Activated naive CD4-positive, alpha-beta T cell treated with anti-CD3 and anti-CD28 coated beads, Interleukin-2, amount 50 U/mL, for 72 hours (primary cell): Measurements from ENCODE around the gene C12orf76. TPM values are rescaled to one million over a fixed set of nuclear protein-coding genes. Genes with fewer than 3 reads are reported as not detected.
"Not testable (repeated sequence)": the region's sequence is repeated elsewhere in the genome, so short reads cannot be mapped to it uniquely, and the experiment has no call there.

Experiments
- ATAC-seq, 2 donors: fragments of 150-1000 bp; cut with Tn5 transposase; 2 replicates each; pipeline ENCODE4 v1.10.0; 2021; ENCODE audit warnings: mild to moderate bottlenecking in 2 of 2, moderate library complexity in 2 of 2
- DNase-seq, 2 donors: peaks; one replicate each; pipeline ENCODE4 v3.0.0; 2021 to 2022; ENCODE audit warnings: low spot score in 2 of 2
- H3K27ac Mint-ChIP-seq, 2 donors: one replicate each; pipeline ENCODE4 v1.8.0; 2022; ENCODE audit warnings: mild to moderate bottlenecking in 2 of 2, mixed read lengths in 2 of 2
- H3K36me3 Mint-ChIP-seq, 2 donors: one replicate each; pipeline ENCODE4 v1.8.0; 2022; ENCODE audit warnings: mixed read lengths in 2 of 2
- H3K9me3 Mint-ChIP-seq, 2 donors: one replicate each; pipeline ENCODE4 v1.8.0; 2022; ENCODE audit warnings: mixed read lengths in 2 of 2
- total RNA-seq, 2 donors: library from RNA; stranded (reverse); gene quantifications; one replicate each; pipeline ENCODE4 v1.2.3, GENCODE V29; 2022

Gene C12orf76
- total RNA-seq, 2 donors from 2014 or later, result 6.4 to 12.7 TPM

DNA sequence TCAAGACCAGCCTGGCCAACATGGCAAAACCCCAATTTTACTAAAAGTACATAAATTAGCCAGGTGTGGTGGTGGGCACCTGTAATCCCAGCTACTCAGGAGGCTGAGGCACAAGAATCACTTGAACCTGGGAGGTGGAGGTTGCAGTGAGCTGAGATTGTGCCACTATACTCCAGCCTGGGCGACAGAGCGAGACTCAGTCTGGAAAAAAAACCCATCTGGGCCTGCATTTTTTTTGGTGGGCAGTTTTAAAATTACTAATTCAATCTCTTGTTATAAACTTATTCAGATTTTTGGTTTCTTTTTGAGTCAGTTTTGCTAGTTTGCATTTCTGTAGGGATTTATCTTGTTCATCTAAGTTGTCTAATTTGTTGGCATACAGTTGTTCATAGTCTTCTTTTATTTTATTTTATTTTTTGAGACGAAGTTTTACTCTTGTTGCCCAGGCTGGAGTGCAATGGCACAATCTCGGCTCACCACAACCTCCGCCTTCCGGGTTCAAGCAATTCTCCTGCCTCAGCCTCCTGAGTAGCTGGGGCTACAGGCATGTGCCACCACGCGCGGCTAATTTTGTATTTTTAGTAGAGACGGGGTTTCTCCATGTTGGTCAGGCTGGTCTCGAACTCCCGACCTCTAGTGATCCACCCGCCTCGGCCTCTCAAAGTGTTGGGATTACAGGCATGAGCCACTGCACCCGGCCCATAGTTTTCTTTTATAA is 39.5 kb downstream of the C12orf76 start:
- Mint-ChIP-seq H3K27ac (peak overlapping the region; percentile 8 to 39), H3K36me3 (peaks cover 0 to 21% of the 10 kb centered on the region in 2 donors)
- not testable (repeated sequence) for DNase-seq, H3K9me3 Mint-ChIP-seq
- peak; percentile 26 to 42 for ATAC-seq

DNA sequence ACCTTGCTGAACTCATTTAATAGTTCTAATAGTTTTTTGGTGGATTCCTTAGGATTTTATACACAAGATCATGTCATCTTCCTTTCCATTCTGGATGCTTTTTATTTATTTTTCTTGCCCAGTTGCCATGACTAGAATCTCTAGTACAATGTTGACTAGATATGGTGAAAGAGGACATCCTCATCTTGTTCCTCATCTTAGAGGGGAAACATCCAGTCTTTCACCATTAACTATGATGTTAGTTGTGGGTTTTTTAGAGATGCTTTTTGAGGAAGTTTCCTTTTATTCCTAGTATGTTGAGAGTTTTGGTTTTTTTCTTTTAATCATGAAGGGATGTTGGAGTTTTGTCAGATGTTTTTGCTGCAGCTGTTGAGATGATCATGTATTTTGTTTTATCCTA is 40.4 kb downstream of the C12orf76 start:
- H3K9me3 Mint-ChIP-seq, result no peaks in the 10 kb centered on the region
- ATAC-seq, result no peak
- peaks cover 0 to 26% of the 10 kb centered on the region in 2 donors for H3K36me3 Mint-ChIP-seq
- H3K27ac Mint-ChIP-seq, result no peak overlapping the region
- DNase-seq, result no peak

DNA sequence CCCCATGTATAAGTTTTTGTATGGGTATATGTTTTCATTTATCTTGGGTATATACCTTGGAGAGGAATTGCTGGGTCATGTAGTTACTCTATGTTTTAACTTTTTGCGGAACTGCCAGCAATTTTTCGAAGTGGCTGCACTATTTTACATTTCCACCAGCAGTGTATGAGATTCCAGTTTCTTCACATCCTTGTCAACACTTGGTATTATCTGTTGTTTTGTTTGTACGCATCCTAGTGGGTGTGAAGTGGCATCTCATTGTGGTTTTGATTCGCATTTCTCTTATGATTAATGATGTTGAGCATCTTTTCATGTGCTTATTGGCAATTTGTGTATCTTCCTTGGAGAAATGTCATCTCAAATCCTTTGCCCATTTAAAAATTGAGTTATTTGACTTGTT is 42.2 kb downstream of the C12orf76 start:
- H3K27ac Mint-ChIP-seq, result no peak overlapping the region
- DNase-seq, result no peak
- ATAC-seq, result no peak
- peaks cover 0 to 17% of the 10 kb centered on the region in 2 donors for H3K36me3 Mint-ChIP-seq
- H3K9me3 Mint-ChIP-seq, result no peaks in the 10 kb centered on the region

GRCh38 chr12:110005319-110005973 is 42.9 kb downstream of the C12orf76 start:
- H3K36me3 Mint-ChIP-seq, result peaks cover 0 to 17% of the 10 kb centered on the region in 2 donors
- H3K27ac Mint-ChIP-seq, result peak overlapping the region; percentile 65 to 89
- no peak for DNase-seq
- no peaks in the 10 kb centered on the region for H3K9me3 Mint-ChIP-seq
- ATAC-seq, result peak; percentile 62 to 70

GRCh38 chr12:110004598-110004997 is 43.7 kb downstream of the C12orf76 start:
- H3K27ac Mint-ChIP-seq, result peak overlapping the region in 1 of 2 donors; percentile 25
- peak; percentile 84 to 85 for ATAC-seq
- DNase-seq, result no peak
- no peaks in the 10 kb centered on the region for H3K9me3 Mint-ChIP-seq
- H3K36me3 Mint-ChIP-seq, result peaks cover 6 to 22% of the 10 kb centered on the region in 2 donors

- Mint-ChIP-seq H3K36me3 (peaks cover 6 to 19% of the 10 kb centered on the region in 2 donors), H3K27ac (peak overlapping the region in 1 of 2 donors; percentile 21), H3K9me3 (no peaks in the 10 kb centered on the region)
- DNase-seq (no peak), ATAC-seq (no peak)
Measured at GRCh38 chr12:110002676-110003515, 45.4 kb downstream of the C12orf76 start.

DNA sequence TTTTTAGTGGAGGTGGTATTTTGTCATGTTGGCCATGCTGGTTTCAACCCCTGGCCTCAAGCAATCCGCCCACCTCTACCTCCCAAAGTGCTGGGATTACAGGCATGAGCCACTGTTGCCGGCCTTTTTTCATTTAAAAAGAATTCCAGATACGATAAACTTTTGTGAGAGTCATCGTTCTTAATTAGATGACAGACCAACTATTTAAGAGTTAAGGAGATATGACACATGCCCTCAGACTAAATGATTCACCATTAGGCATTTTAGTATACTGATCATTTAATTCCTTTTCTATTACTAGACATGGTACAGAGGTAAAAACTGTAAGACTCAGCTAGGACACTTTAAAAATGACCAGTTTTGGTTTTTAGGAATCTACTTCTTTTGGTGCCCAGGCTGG is 46.7 kb downstream of the C12orf76 start:
- H3K36me3 Mint-ChIP-seq, result peaks cover 6 to 16% of the 10 kb centered on the region in 2 donors
- no peaks in the 10 kb centered on the region for H3K9me3 Mint-ChIP-seq
- ATAC-seq (no peak), DNase-seq (no peak)
- no peak overlapping the region for H3K27ac Mint-ChIP-seq

DNA sequence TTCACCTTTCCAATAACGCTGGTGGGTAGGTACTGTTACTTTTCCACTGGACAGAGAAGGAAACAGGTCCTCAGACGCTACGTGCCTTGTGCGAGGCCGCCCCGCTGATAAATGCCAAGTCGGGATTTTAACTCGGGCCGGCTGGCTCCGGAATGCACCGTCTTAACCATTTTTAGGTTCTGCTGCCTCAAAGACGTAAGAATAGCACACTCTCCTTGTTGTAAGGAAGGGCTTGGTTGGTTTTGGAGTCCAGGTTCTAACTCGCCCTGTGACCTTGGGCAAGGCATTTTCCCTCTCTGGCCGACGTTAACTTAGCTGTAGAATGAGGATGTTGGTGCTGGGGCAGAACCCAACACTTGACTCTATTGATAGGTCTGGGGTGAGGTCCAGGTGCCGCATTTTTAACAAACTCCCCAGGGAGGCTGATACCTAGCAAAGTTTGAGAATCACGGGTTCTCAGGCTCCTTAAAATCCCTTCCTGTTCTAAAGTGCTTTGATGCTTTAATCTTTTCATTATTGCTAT is 48.3 kb downstream of the C12orf76 start:
- Mint-ChIP-seq H3K9me3 (no peaks in the 10 kb centered on the region), H3K36me3 (peaks cover 10 to 13% of the 10 kb centered on the region in 2 donors), H3K27ac (peak overlapping the region; percentile 96 to 98)
- ATAC-seq (no peak), DNase-seq (no peak)

DNA sequence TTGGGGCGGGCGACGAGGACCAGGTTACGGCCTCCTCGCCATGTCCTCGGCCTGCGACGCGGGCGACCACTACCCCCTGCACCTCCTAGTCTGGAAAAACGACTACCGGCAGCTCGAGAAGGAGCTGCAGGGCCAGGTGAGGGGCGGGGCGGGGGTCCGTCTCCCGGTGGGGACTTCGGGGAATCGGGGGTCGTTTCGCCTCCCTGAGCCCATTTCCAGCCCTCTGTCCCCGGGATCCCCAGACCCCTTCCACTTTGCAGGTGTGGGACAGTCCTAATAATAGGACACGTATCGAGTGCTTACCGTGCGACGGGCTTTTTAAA is 48.7 kb downstream of the C12orf76 start:
- Mint-ChIP-seq H3K27ac (peak overlapping the region; percentile 96 to 98), H3K36me3 (peaks cover 10 to 17% of the 10 kb centered on the region in 2 donors), H3K9me3 (no peaks in the 10 kb centered on the region)
- DNase-seq, result no peak
- ATAC-seq, result no peak

GRCh38 chr12:109998904-109999648 is 49.2 kb downstream of the C12orf76 start, which contains the start of gene ANKRD13A:
Gene ANKRD13A (plus strand): TSS chr12:109999430. CDS start chr12:109999689, 259 bp downstream.
- peak; percentile 69 to 74 for ATAC-seq
- H3K9me3 Mint-ChIP-seq, result no peaks in the 10 kb centered on the region
- peaks cover 10 to 18% of the 10 kb centered on the region in 2 donors for H3K36me3 Mint-ChIP-seq

GRCh38 chr12:109998241-109998903 is 50.0 kb downstream of the C12orf76 start:
- ATAC-seq (no peak), DNase-seq (no peak)
- Mint-ChIP-seq H3K9me3 (no peaks in the 10 kb centered on the region), H3K27ac (peak overlapping the region; percentile 96 to 99), H3K36me3 (peaks cover 7 to 18% of the 10 kb centered on the region in 2 donors)

More at GRCh38 chr12:109998904-109999648, 49.2 kb downstream of the C12orf76 start, which contains the start of gene ANKRD13A:
- DNase-seq, result peak; percentile 81 to 91
- peak within 1 kb of the TSS; percentile 96 to 99 for H3K27ac Mint-ChIP-seq

DNA sequence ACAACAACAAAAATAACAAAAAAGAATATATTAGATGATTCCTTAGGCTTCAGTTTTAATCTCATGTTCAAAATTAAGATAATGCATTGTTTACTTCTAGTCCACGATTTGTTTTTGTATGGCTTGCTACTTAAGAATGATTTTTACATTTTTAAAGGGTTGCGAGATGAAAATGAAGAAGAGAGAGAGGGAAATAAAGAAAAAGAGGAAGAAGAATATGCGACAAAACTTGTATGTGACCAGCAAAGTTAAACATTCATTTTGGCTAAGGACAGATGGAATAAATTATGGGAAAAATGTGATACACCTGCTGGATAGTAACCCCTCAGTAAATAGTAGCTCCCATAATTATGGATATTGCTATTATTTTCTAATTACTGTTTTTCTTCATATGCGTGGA is 50.9 kb downstream of the C12orf76 start:
- ATAC-seq (no peak), DNase-seq (no peak)
- H3K9me3 Mint-ChIP-seq, result no peaks in the 10 kb centered on the region
- H3K27ac Mint-ChIP-seq, result peak overlapping the region in 1 of 2 donors; percentile 96
- H3K36me3 Mint-ChIP-seq, result peaks cover 5 to 18% of the 10 kb centered on the region in 2 donors

GRCh38 chr12:109996483-109996853 is 51.9 kb downstream of the C12orf76 start:
- no peak for ATAC-seq
- peaks cover 8 to 20% of the 10 kb centered on the region in 2 donors for H3K36me3 Mint-ChIP-seq
- H3K27ac Mint-ChIP-seq, result peak overlapping the region; percentile 89 to 92
- H3K9me3 Mint-ChIP-seq, result no peaks in the 10 kb centered on the region
- no peak for DNase-seq

GRCh38 chr12:109995686-109996482 is 52.4 kb downstream of the C12orf76 start, which contains the start of gene GIT2:
Gene GIT2 (minus strand): TSS chr12:109996368. CDS start chr12:109996224, 144 bp downstream.
- DNase-seq (peak; percentile 94 to 95), ATAC-seq (peak; percentile 83 to 88)
- H3K27ac Mint-ChIP-seq, result peak within 1 kb of the TSS; percentile 92 to 94
- H3K36me3 Mint-ChIP-seq, result peaks cover 14 to 23% of the 10 kb centered on the region in 2 donors
- H3K9me3 Mint-ChIP-seq, result no peaks in the 10 kb centered on the region

- H3K27ac Mint-ChIP-seq, result peak overlapping the region; percentile 92 to 94
- H3K9me3 Mint-ChIP-seq, result no peaks in the 10 kb centered on the region
- no peak for ATAC-seq
- H3K36me3 Mint-ChIP-seq, result peaks cover 19 to 23% of the 10 kb centered on the region in 2 donors
- DNase-seq, result no peak
Measured at GRCh38 chr12:109995361-109995685, 53.0 kb downstream of the C12orf76 start.
